Keratinocyte (primary cell): ENCODE measurements around the gene ADAM12. TPM values are rescaled to one million over a fixed set of nuclear protein-coding genes. Genes with fewer than 3 reads are reported as not detected.

Experiments used
- DNase-seq: peaks from one replicate; pipeline ENCODE4 v3.0.0-alpha.2; 2011; ENCODE audit warnings: low read depth, missing footprints, low spot score
- FAIRE-seq: peaks from 2 replicates; lab custom pipeline; 2011; peaks lifted over from hg19 to GRCh38; lab: Jason Lieb, UNC
- H2AFZ ChIP-seq: 2 replicates; pipeline ENCODE4 v1.6.0; 2012; ENCODE audit warnings: low read length, control low read depth, inconsistent platforms; ENCODE audit not compliant: control insufficient read depth
- H3K27ac ChIP-seq: 2 replicates; pipeline ENCODE4 v1.5.1; 2011; ENCODE audit warnings: low read length; ENCODE audit not compliant: control insufficient read depth, insufficient read depth
- H3K27me3 ChIP-seq: 3 replicates; pipeline ENCODE4 v1.6.0; 2011; ENCODE audit warnings: low read length; ENCODE audit not compliant: control insufficient read depth, insufficient read depth; ENCODE audit errors: extremely low read depth
- H3K36me3 ChIP-seq, 2 experiments: 2 replicates in 1 of 2; 3 replicates in 1 of 2; pipeline ENCODE4 v1.5.1; 2011; ENCODE audit warnings: low read length in 2 of 2, mild to moderate bottlenecking in 1 of 2; ENCODE audit not compliant: control insufficient read depth in 2 of 2, insufficient read depth in 2 of 2; ENCODE audit errors: extremely low read depth in 1 of 2
- H3K4me1 ChIP-seq: 3 replicates; pipeline ENCODE4 v1.5.1; 2011; ENCODE audit warnings: low read length; ENCODE audit not compliant: control insufficient read depth, insufficient read depth; ENCODE audit errors: extremely low read depth
- H3K4me2 ChIP-seq: 3 replicates; pipeline ENCODE4 v1.6.0; 2011; ENCODE audit warnings: low read depth, low read length; ENCODE audit not compliant: control insufficient read depth, insufficient read depth; ENCODE audit errors: extremely low read depth
- H3K4me3 ChIP-seq, 3 experiments: fragments of 200-600 bp in 1 of 3; sonication (generic) in 1 of 3; 2 replicates in 2 of 3; 3 replicates in 1 of 3; pipeline ENCODE4 v1.5.1; 2011 to 2016; ENCODE audit warnings: low read length in 3 of 3, mild to moderate bottlenecking in 3 of 3, control low read depth in 2 of 3, inconsistent platforms in 1 of 3, low read depth in 1 of 3, mixed read lengths in 1 of 3, mixed run types in 1 of 3, moderate library complexity in 1 of 3; ENCODE audit not compliant: control insufficient read depth in 2 of 3, insufficient read depth in 2 of 3; ENCODE audit errors: extremely low read depth in 1 of 3
- H3K79me2 ChIP-seq: 2 replicates; pipeline ENCODE4 v1.6.0; 2012; ENCODE audit warnings: low read length; ENCODE audit not compliant: control insufficient read depth, insufficient read depth
- H3K9ac ChIP-seq: 3 replicates; pipeline ENCODE4 v1.6.0; 2011; ENCODE audit warnings: low read length; ENCODE audit not compliant: control insufficient read depth, insufficient read depth; ENCODE audit errors: extremely low read depth
- H3K9me1 ChIP-seq: 3 replicates; pipeline ENCODE4 v1.6.0; 2011; ENCODE audit warnings: low read length; ENCODE audit not compliant: control insufficient read depth, insufficient read depth; ENCODE audit errors: extremely low read depth
- H3K9me3 ChIP-seq: 2 replicates; pipeline ENCODE4 v1.5.1; 2012; ENCODE audit warnings: low read depth, low read length; ENCODE audit not compliant: control insufficient read depth
- H4K20me1 ChIP-seq: 3 replicates; pipeline ENCODE4 v1.6.0; 2011; ENCODE audit warnings: low read length; ENCODE audit not compliant: control insufficient read depth, insufficient read depth; ENCODE audit errors: extremely low read depth
- CTCF ChIP-seq, 3 experiments: IDR thresholded peaks in 1 of 3; conservative IDR thresholded peaks in 1 of 3; optimal IDR thresholded peaks in 1 of 3; 2 replicates in 2 of 3; 3 replicates in 1 of 3; pipeline versions ENCODE3 to v1.5.1; 2011; ENCODE audit warnings: low read length in 3 of 3, mild to moderate bottlenecking in 3 of 3, moderate library complexity in 2 of 3, control low read depth in 1 of 3, inconsistent platforms in 1 of 3; ENCODE audit not compliant: insufficient read depth in 2 of 3; ENCODE audit errors: extremely low read depth in 1 of 3
- EZH2 ChIP-seq: IDR thresholded peaks from one replicate; pipeline ENCODE4 v1.6.1; 2012; ENCODE audit warnings: inconsistent platforms, mild to moderate bottlenecking, low read length, moderate library complexity
- dilution Hi-C: fragments of 300-500 bp; cut with MboI; formaldehyde crosslinking; loops from one replicate; pipeline ENCODE4 v1.7.0; 2020; ENCODE audit warnings: low sequenced_read_pairs; ENCODE audit not compliant: extremely low pct_ligation_motif_present
- polyA plus RNA-seq, 5 experiments: library from polyadenylated mRNA; depleted of rRNA in 3 of 5; stranded (reverse) in 3 of 5; stranded (forward) in 1 of 5; unstranded in 1 of 5; fragments of >200 nt; gene quantifications; 1 replicate in 1 of 5; 2 replicates in 3 of 5; 3 replicates in 1 of 5; pipeline versions ENCODE4 v1.2.1 to v1.2.3, GENCODE V29; 2011 to 2012; ENCODE audit warnings: missing spikeins in 2 of 5, low read depth in 1 of 5, low replicate concordance in 1 of 5

ADAM12 gene
- polyA plus RNA-seq, 1 donor (not counting 4 experiments of a cell fraction or from before 2014, with no cell fraction given) = 0.07 TPM

- Histone ChIP-seq H3K27me3 (no peaks in the 10 kb centered on the region), H4K20me1 (no peaks in the 10 kb centered on the region), H3K4me3 (no peak overlapping the region), H3K4me2 (no peak overlapping the region), H3K27ac (no peak overlapping the region), H3K4me1 (peaks cover 9% of the 10 kb centered on the region), H2AFZ (no peak overlapping the region), H3K36me3 (no peaks in the 10 kb centered on the region), H3K9ac (no peak overlapping the region), H3K9me3 (no peaks in the 10 kb centered on the region), H3K79me2 (no peaks in the 10 kb centered on the region), H3K9me1 (no peaks in the 10 kb centered on the region)
- dilution Hi-C loops = no loop called here
- DNase-seq (no peak), FAIRE-seq (no peak)
- no peak for TF ChIP-seq EZH2
- TF ChIP-seq CTCF (optimal IDR thresholded peaks at IDR 0.05 in 1 of 3, IDR thresholded peaks at IDR 0.05 in 1 of 3, conservative IDR thresholded peaks at IDR 0.05 in 1 of 3; ENCODE audit: extremely low read depth in 1 of 3, insufficient read depth in 2 of 3, low read length in 3 of 3) = no peak
Measured at GRCh38 chr10:126229686-126230085, 158.6 kb downstream of the ADAM12 start.

GRCh38 chr10:126227762-126228134 lies 160.5 kb downstream of the ADAM12 start:
- FAIRE-seq = peak; percentile 55
- DNase-seq = no peak
- Histone ChIP-seq H3K4me2 (peak overlapping the region; percentile 22), H3K4me1 (peaks cover 9% of the 10 kb centered on the region), H3K9ac (no peak overlapping the region), H3K79me2 (no peaks in the 10 kb centered on the region), H3K27me3 (no peaks in the 10 kb centered on the region), H3K9me1 (no peaks in the 10 kb centered on the region), H3K9me3 (no peaks in the 10 kb centered on the region), H3K4me3 (no peak overlapping the region), H3K36me3 (no peaks in the 10 kb centered on the region), H2AFZ (no peak overlapping the region), H4K20me1 (no peaks in the 10 kb centered on the region), H3K27ac (no peak overlapping the region)
- no peak for TF ChIP-seq CTCF (optimal IDR thresholded peaks at IDR 0.05 in 1 of 3, IDR thresholded peaks at IDR 0.05 in 1 of 3, conservative IDR thresholded peaks at IDR 0.05 in 1 of 3; ENCODE audit: extremely low read depth in 1 of 3, insufficient read depth in 2 of 3, low read length in 3 of 3)
- TF ChIP-seq EZH2 = no peak
- dilution Hi-C loops = no loop called here
